Raji (cell line): ENCODE data around the gene NLGN1.

Experiments used
- POLR2A ChIP-seq: IDR thresholded peaks from 2 replicates; pipeline ENCODE4 v1.6.1; 2011; ENCODE audit warnings: low read depth, low read length, control low read depth; ENCODE audit not compliant: insufficient read depth

Gene NLGN1

DNA sequence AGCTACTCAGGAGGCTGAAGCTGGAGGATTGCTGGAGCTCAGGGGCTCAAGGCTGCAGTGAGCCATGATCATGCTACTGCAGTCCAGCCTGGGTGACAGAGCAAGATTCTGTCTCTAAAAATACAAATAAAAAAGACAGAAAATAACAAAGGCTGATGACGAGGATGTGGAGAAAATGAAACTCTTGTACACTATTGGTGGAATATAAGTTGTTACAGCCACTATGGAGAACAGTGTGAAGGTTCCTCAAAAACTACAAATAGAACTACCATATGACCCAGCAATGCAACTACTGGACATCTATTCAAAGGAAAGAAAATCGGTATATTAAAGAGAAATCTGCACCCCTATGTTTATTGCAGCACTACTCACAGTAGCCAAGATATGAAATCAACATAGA is 934.8 kb downstream of the NLGN1 start:
- TF ChIP-seq POLR2A, result no peak

DNA sequence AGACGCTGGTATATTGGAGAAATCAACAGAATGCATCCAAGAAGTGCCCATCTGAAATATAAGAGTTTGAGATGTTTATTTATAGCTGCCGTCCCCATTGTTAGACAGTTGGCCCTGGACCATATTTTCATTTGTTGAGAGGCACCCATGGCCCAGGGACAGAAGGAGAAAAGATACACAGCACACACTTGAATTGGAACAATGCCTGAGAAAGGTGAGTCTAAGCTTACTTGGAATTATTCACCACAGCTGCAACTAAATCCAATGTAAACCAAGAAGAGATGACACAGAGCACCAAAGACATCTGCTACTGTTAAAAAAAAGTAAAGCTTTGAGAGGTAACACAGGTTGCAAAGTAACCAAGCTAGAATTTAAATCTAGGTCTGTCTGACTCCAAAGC is 936.1 kb downstream of the NLGN1 start:
- TF ChIP-seq POLR2A, result no peak

DNA sequence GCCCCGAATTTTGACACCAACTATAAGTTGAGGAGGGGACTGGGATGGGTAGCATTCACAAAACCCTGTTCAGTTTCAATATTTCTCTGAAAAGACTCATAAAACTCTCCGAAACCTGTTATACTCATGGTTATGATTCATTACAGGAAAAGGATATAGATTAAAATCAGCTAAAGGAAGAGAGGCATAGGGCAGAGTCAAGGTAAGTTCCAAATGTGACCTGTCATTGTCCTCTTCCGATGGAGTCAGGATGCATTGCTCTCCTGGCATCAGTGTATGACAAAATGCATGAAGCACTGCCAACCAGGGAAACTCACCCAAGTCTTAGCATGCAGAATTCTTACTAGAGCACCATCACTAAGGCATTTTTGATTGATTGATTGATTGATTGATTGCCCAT is 936.6 kb downstream of the NLGN1 start:
- no peak for TF ChIP-seq POLR2A

DNA sequence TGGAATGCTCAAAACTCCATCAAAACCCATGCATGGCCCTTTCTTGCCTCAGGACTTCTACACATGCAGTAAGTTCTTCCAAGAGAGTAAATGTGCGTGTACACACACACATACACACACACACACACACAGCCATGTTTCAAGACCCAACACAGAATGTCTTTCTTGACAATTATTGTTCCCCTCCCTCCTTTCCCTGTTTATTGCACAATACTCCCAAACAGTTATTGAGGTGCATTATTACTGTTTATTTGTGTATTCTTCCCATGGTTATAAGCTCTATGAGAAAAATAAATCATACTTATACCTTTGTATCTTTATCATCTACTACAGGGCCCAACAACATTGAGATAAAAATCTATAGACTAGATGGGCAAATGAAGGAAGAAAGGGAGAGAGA is 937.8 kb downstream of the NLGN1 start:
- TF ChIP-seq POLR2A, result no peak

DNA sequence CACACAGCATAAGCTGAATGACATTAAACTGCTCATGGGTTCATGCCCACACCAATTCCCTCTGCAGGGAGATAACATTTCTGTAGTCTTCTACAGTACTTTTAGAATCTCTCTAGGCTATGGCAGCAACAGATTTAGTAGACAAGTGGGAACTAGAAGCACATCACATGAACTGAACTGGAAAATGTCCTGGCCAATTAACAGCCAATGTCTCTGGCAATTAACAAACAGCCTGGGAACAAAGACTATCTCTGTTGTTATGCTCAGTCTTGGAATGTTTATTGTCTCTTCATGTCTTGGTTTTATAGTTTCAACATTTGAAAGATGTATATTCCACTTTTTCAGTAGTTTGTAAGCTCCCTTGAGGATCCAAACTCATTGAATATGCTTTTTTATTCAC is 938.4 kb downstream of the NLGN1 start:
- TF ChIP-seq POLR2A, result no peak
